Panc1 (cell line): ENCODE measurements around the gene PHF20. TPM values are rescaled to one million over a fixed set of nuclear protein-coding genes. Genes with fewer than 3 reads are reported as not detected.
"Not testable (repeated sequence)": the region's sequence is repeated elsewhere in the genome, so short reads cannot be mapped to it uniquely, and the experiment has no call there.

Experiments
- ATAC-seq: fragments of 200-7000 bp; cut with Tn5 transposase; 2 replicates; pipeline ENCODE4 v1.9.1; 2020; ENCODE audit warnings: mild to moderate bottlenecking, moderate library complexity
- BruUV-seq: library from RNA; stranded (reverse); fragments of 400-500 nt; replicated peaks from 2 replicates; lab custom pipeline; 2021; lab: Mats Ljungman, UMichigan
- CTCF ChIA-PET: fragments of 300-600 bp; sonication (Branson Sonifier 250); formaldehyde crosslinking; loops from one replicate; lab custom pipeline; 2022; ENCODE audit warnings: antibody characterized with exemption; lab: Charles Lee
- POLR2A ChIA-PET: fragments of 300-600 bp; sonication (Branson Sonifier 250); formaldehyde crosslinking; loops from one replicate; lab custom pipeline; 2022; ENCODE audit warnings: antibody characterized with exemption; lab: Charles Lee
- DNase-seq: peaks from one replicate; pipeline ENCODE4 v3.0.0-alpha.2; 2010; ENCODE audit warnings: low read depth, low spot score
- H3K27ac ChIP-seq: 2 replicates; pipeline ENCODE4 v1.5.1; 2011; ENCODE audit warnings: mild to moderate bottlenecking, low read length, inconsistent platforms
- H3K27me3 ChIP-seq: fragments of 200-500 bp; sonication (Bioruptor generic); 2 replicates; pipeline ENCODE4 v1.6.0; 2014; ENCODE audit warnings: low read length, inconsistent platforms; ENCODE audit not compliant: control insufficient read depth, insufficient read depth
- H3K36me3 ChIP-seq: fragments of 200-500 bp; sonication (Bioruptor generic); 2 replicates; pipeline ENCODE4 v1.5.1; 2014; ENCODE audit warnings: inconsistent platforms, mild to moderate bottlenecking, low read length, moderate library complexity; ENCODE audit not compliant: control insufficient read depth, insufficient read depth
- H3K4me1 ChIP-seq: 2 replicates; pipeline ENCODE4 v1.5.1; 2011; ENCODE audit warnings: inconsistent platforms, mild to moderate bottlenecking, low read length, moderate library complexity; ENCODE audit not compliant: control insufficient read depth, insufficient read depth
- H3K4me3 ChIP-seq, 2 experiments: 2 replicates each; pipeline ENCODE4 v1.5.1; 2011 to 2012; ENCODE audit warnings: low read depth in 2 of 2, low read length in 2 of 2, mild to moderate bottlenecking in 2 of 2, inconsistent platforms in 1 of 2, moderate library complexity in 1 of 2
- H3K9me3 ChIP-seq: fragments of 200-500 bp; sonication (Bioruptor generic); 2 replicates; pipeline ENCODE4 v1.5.1; 2014; ENCODE audit warnings: low read depth, mild to moderate bottlenecking, inconsistent platforms, low read length, moderate library complexity; ENCODE audit not compliant: control insufficient read depth, insufficient read depth
- CTCF ChIP-seq: fragments of 450-650 bp; IDR thresholded peaks from 2 replicates; pipeline ENCODE4 v1.5.1; 2017; ENCODE audit warnings: mild to moderate bottlenecking
- POLR2AphosphoS5 ChIP-seq: IDR thresholded peaks from 2 replicates; pipeline ENCODE4 v1.6.1; 2012; ENCODE audit warnings: mild to moderate bottlenecking, low read depth, low read length, moderate library complexity
- REST ChIP-seq, 2 experiments: IDR thresholded peaks; 2 replicates each; pipeline ENCODE4 v1.6.1; 2011 to 2012; ENCODE audit warnings: low read depth in 2 of 2, control low read depth in 1 of 2, low read length in 1 of 2, mild to moderate bottlenecking in 1 of 2, moderate library complexity in 1 of 2; ENCODE audit not compliant: insufficient read depth in 1 of 2
- SIN3A ChIP-seq: IDR thresholded peaks from 2 replicates; pipeline ENCODE4 v1.6.1; 2012; ENCODE audit warnings: low read depth, mild to moderate bottlenecking, low read length, moderate library complexity, borderline replicate concordance; ENCODE audit not compliant: insufficient read depth
- TCF7L2 ChIP-seq: IDR thresholded peaks from 2 replicates; pipeline ENCODE4 v1.6.1; 2011; ENCODE audit warnings: mild to moderate bottlenecking, low read depth, low read length, inconsistent platforms
- in situ Hi-C: cut with HindIII; loops from 2 replicates; pipeline ENCODE4 v1.10.0; 2016; ENCODE audit warnings: low sequenced_read_pairs, low pct_unique_long_range_greater_than_20kb
- intact Hi-C: fragments of 100-400 bp; cut with micrococcal nuclease; formaldehyde crosslinking; loops from one replicate; pipeline ENCODE4 v1.10.0; 2022; ENCODE audit not compliant: unreplicated experiment
- total RNA-seq: library from RNA; stranded (reverse); gene quantifications from one replicate; pipeline ENCODE4 v1.2.1, GENCODE V29; 2021; ENCODE audit not compliant: unreplicated experiment

PHF20 gene
- total RNA-seq, 1 experiment from 2014 or later: 51.5 TPM

GRCh38 chr20:35881676-35882075 lies 109.9 kb downstream of the PHF20 start:
- in situ Hi-C loops: no loop called here
- POLR2A ChIA-PET: interaction anchor here (0.7 kb wide), 1 partner anchor 184 kb away, joined by 3 read pairs; no protein-coding TSS in a partner anchor
- DNase-seq (no peak), ATAC-seq (no peak)
- no TSS peak for BruUV-seq
- no peak overlapping the region for H3K4me3 ChIP-seq
- TF ChIP-seq CTCF: no peak
- TF ChIP-seq SIN3A: no peak
- no peak for TF ChIP-seq REST (IDR thresholded peaks at IDR 0.05; ENCODE audit: insufficient read depth in 1 of 2, low read depth in 2 of 2, low read length in 1 of 2)
- TF ChIP-seq POLR2AphosphoS5: no peak
- TF ChIP-seq TCF7L2: no peak
- no peaks in the 10 kb centered on the region for H3K36me3 ChIP-seq
- no peaks in the 10 kb centered on the region for H3K27me3 ChIP-seq
- peaks cover 10% of the 10 kb centered on the region for H3K4me1 ChIP-seq
- CTCF ChIA-PET: no interaction called here
- no peaks in the 10 kb centered on the region for H3K9me3 ChIP-seq
- intact Hi-C loops: loop anchor here (5.0 kb wide), 1 partner anchor 139 kb away; the partner anchor contains the start of gene RBM39
- H3K27ac ChIP-seq: no peak overlapping the region

- H3K9me3 ChIP-seq, H3K27me3 ChIP-seq, BruUV-seq, H3K4me1 ChIP-seq, ATAC-seq, in situ Hi-C loops, DNase-seq, H3K4me3 ChIP-seq, H3K36me3 ChIP-seq, H3K27ac ChIP-seq: not testable (repeated sequence)
- CTCF ChIA-PET: interaction anchor here (0.5 to 0.7 kb wide), 3 partner anchors 59 to 943 kb away, joined by 3 to 6 read pairs (median 3); no protein-coding TSS in a partner anchor
- POLR2A ChIA-PET: interaction anchor here (0.7 kb wide), 2 partner anchors 140 to 165 kb away, joined by 12 to 16 read pairs; no protein-coding TSS in a partner anchor
- intact Hi-C loops: loop anchor here (5.0 kb wide), 1 partner anchor 140 kb away; the partner anchor contains the start of gene RBM39
These were observed 110.8 kb downstream of the PHF20 start for GRCh38 chr20:35882427-35883161.
